Fibroblast of pulmonary artery (primary cell): ENCODE data around the gene ATXN1.
A peak's percentile ranks its signal among the peaks of the same experiment; 100 is the strongest.

ENCODE experiments used
- DNase-seq: peaks from one replicate; pipeline ENCODE4 v3.0.0-alpha.2; 2010; ENCODE audit warnings: low read depth
- H3K4me3 ChIP-seq: replicated peaks from 2 replicates; pipeline ENCODE4 v1.5.1; 2011; ENCODE audit warnings: low read depth, mild to moderate bottlenecking, control low read depth, low read length, moderate library complexity
- TF ChIP-seq, protein P1 (sequence below): IDR thresholded peaks from 2 replicates; pipeline ENCODE4 v1.5.1; 2011; ENCODE audit warnings: mild to moderate bottlenecking, control low read depth, low read length, inconsistent platforms; ENCODE audit errors: missing control alignments

The ATXN1 gene

DNA sequence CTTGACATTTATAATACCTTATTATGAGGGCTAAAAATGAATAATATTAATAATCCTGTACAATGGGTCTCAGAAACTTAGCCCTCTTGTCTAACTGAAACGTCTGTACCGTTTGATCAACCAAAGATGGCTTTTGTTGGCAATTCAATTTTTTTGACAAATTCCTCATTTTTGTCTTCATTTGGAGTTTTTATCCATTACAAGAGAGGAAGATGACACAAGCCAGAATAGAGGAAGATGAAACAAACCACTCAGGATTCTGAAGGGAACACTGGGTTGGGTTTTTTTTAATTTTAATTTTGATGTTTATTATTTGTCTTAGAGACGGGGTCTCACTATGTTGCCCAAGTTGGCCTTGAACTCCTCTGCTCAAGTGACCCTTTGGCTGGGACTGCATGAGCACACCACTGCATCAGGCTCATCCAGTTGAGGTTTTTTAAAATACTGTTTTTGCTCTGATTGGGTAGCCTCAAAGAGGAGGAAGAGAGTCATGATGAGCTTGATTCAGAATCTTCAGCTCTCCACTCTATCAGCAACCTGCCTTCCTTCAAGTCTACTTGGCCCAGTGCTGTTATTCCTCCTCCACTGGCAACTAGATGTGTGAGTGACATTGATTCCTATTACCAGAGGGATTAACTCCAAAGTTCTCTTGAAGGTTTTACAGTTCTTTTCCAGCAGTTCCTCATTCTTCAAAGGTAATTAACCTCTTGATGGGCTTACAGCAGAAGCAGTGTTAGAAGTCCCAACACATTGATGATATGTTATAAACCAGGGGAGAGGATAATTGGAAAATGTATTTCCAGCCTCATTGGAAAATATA, 71.3 kb downstream of the ATXN1 start:
- DNase-seq = no peak
- TF ChIP-seq, protein P1, sequence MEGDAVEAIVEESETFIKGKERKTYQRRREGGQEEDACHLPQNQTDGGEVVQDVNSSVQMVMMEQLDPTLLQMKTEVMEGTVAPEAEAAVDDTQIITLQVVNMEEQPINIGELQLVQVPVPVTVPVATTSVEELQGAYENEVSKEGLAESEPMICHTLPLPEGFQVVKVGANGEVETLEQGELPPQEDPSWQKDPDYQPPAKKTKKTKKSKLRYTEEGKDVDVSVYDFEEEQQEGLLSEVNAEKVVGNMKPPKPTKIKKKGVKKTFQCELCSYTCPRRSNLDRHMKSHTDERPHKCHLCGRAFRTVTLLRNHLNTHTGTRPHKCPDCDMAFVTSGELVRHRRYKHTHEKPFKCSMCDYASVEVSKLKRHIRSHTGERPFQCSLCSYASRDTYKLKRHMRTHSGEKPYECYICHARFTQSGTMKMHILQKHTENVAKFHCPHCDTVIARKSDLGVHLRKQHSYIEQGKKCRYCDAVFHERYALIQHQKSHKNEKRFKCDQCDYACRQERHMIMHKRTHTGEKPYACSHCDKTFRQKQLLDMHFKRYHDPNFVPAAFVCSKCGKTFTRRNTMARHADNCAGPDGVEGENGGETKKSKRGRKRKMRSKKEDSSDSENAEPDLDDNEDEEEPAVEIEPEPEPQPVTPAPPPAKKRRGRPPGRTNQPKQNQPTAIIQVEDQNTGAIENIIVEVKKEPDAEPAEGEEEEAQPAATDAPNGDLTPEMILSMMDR = no peak
- H3K4me3 ChIP-seq = no peak overlapping the region

DNA sequence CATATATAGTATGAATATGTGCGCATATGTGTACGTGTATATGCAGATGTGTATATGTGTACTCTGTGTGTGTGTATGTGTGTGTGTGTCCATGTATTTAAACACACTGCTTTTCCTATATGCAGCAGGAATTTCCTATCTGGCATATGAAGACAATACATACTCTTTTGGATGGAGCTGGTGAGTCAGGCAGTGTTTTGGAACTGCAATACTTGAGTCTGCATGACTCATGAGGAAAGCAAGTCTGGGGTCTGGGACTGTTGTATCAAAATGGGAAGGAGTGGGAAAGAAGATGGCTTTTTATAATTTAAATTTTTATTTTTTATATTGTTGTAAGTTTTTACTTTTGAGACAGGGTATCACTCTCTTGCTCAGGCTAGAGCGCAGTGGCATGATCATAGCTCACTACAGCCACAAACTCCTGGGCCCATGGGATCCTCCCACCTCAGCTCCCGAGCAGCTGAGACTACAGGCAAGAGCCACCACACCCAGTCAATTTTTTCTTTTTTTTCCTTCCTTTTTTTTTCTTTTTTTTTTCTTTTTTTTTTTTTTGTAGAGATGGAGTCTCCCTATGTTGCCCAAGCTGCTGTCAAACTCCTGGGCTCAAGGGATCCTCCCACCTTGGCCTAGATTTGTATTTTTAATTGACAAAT, 72.2 kb downstream of the ATXN1 start:
- TF ChIP-seq, protein P1 = no peak
- no peak overlapping the region for H3K4me3 ChIP-seq
- DNase-seq = peak; percentile 91

DNA sequence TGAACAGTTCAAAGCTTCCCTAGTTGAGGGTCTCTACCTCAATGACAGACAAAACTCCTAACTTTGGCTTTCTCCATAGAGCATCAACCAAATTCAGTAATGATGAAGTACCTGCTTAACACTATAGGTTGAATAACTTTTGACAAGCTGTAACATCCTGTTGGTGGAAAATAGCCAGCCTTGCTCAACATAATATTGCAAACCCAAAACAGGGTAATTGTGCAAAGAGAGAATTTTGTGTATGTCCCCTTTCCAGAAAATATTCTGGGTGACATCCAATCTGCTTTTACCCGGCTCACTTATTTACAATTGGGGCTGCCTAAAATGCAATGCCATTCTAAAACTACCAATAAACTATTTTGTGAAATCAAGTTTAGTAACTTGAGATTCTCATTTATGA, 72.8 kb downstream of the ATXN1 start:
- no peak overlapping the region for H3K4me3 ChIP-seq
- no peak for DNase-seq
- TF ChIP-seq, protein P1 = no peak

GRCh38 chr6:16687045-16687444, 74.2 kb downstream of the ATXN1 start:
- TF ChIP-seq, protein P1 = no peak
- no peak overlapping the region for H3K4me3 ChIP-seq
- no peak for DNase-seq

- H3K4me3 ChIP-seq = no peak overlapping the region
- TF ChIP-seq, protein P1 = no peak
- peak; percentile 64 for DNase-seq
Measured at GRCh38 chr6:16684896-16685554, 76.2 kb downstream of the ATXN1 start.

DNA sequence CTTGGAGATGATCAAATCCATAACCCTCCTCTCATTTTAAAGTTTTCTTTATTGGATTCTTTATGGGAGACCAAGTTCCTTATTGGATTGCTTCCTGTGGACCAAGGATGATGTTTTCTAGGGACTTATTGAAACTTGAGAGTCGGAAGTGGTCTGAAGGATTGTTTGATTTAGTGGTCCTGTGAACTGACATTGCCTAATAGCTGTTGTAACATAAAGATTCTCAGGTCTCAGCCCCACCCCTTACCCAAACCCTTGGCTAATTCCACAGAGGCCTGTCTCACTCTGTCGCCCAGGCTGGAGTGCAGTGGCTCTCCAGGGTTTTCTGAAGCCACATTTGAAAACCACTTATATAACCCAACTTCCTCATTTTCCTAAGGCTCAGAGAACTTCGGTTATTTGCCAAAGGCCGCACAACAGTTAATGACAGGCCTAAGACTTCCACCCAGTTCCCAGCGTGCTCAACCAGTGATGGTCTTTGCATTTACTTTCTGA, 77.0 kb downstream of the ATXN1 start:
- H3K4me3 ChIP-seq = no peak overlapping the region
- DNase-seq = peak; percentile 25
- TF ChIP-seq, protein P1 = no peak
